GM18951 (cell line): ENCODE measurements around the gene ALOX5.
"Not testable (repeated sequence)": the region's sequence is repeated elsewhere in the genome, so short reads cannot be mapped to it uniquely, and the experiment has no call there.

ENCODE experiments used
- POLR2A ChIP-seq: IDR thresholded peaks from 4 replicates; pipeline ENCODE4 v1.6.1; 2011; ENCODE audit warnings: mild to moderate bottlenecking; ENCODE audit not compliant: insufficient read length, insufficient read depth; ENCODE audit errors: extremely low read depth
- in situ Hi-C: fragments of 300-500 bp; cut with MboI; formaldehyde crosslinking; loops from one replicate; pipeline ENCODE4 v1.12.0; 2022; ENCODE audit warnings: low sequenced_read_pairs, mixed read lengths, inconsistent platforms; ENCODE audit not compliant: unreplicated experiment

Gene ALOX5

GRCh38 chr10:45379891-45380540 is 6.0 kb downstream of the ALOX5 start:
- TF ChIP-seq POLR2A: no peak
- in situ Hi-C loops: no loop called here

GRCh38 chr10:45380903-45381620 is 7.0 kb downstream of the ALOX5 start:
- in situ Hi-C loops: no loop called here
- no peak for TF ChIP-seq POLR2A

DNA sequence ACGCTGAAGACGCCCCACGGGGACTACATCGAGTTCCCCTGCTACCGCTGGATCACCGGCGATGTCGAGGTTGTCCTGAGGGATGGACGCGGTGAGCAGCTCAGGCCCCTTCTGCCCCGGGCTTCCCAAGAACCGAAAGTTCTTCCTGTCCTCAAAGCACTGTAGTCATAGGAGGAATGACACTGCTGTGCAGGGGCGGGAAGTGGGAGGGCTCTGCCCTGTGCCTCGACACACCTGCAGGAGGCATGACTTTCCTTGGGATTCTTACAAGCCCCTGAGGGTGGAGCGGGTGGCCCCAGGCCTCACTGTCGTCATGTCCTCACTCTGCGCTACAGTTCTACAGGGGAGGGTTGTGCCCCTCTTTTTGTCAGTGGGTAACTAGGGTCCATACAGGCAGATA is 8.6 kb downstream of the ALOX5 start:
- in situ Hi-C loops: no loop called here
- TF ChIP-seq POLR2A: no peak

- in situ Hi-C loops: no loop called here
- no peak for TF ChIP-seq POLR2A
These were observed 9.8 kb downstream of the ALOX5 start for GRCh38 chr10:45383682-45384330.

DNA sequence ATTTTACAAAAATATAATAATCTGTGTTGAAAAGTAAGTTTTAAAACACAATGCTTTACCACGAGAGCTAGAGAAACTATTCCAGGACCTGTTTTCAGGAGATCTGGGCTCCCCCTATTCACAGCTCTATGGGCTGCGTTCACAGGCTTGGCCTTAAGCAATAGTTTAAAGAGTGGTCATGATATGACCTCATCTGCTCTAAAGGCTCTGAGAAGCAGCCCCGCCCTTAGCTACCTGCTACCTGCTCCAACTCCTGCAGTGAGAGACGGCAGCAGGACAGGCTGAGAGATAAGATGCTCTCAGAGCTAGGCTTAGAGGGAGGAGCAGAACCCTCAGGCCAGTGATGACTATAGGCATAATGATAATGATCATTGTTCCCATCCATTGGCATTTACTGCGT is 12.6 kb downstream of the ALOX5 start:
- in situ Hi-C loops: no loop called here
- TF ChIP-seq POLR2A: no peak

- in situ Hi-C loops: no loop called here
- TF ChIP-seq POLR2A: no peak
These were observed 13.3 kb downstream of the ALOX5 start for GRCh38 chr10:45387096-45387893.

DNA sequence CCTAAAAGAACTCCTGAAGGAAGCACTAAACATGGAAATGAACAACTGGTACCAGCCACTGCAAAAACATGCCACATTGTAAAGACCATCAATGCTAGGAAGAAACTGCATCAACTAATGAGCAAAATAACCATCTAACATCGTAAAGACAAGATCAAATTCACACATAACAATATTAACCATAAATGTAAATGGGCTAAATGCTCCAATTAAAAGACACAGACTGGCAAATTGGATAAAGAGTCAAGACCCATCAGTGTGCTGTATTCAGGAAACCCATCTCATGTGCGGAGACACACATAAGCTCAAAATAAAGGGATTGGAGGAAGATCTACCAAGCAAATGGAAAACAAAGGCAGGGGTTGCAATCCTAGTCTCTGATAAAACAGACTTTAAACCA is 15.7 kb downstream of the ALOX5 start:
- in situ Hi-C loops: not testable (repeated sequence)

- in situ Hi-C loops: not testable (repeated sequence)
These were observed 17.6 kb downstream of the ALOX5 start for GRCh38 chr10:45391636-45392035.

- in situ Hi-C loops: no loop called here
- TF ChIP-seq POLR2A: no peak
These were observed 21.5 kb downstream of the ALOX5 start for GRCh38 chr10:45395554-45395953.

DNA sequence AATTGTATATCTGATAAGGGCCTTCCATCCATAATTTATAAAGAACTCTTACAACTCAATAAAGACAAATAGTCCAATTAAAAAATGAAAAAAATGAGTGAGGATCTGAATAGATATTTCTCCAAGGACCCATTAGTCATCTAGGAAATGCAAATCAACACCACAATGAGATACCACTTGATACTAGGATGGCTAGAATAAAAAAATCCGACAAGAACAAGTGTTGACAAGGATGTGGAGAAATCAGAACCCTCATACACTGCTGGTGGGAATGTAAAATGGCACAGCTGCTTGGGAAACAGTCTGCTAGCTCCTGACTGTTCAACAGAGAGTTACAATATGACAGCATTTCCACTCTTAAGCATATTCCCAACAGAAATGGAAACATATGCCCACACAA is 24.6 kb downstream of the ALOX5 start:
- in situ Hi-C loops: no loop called here
- TF ChIP-seq POLR2A: no peak

DNA sequence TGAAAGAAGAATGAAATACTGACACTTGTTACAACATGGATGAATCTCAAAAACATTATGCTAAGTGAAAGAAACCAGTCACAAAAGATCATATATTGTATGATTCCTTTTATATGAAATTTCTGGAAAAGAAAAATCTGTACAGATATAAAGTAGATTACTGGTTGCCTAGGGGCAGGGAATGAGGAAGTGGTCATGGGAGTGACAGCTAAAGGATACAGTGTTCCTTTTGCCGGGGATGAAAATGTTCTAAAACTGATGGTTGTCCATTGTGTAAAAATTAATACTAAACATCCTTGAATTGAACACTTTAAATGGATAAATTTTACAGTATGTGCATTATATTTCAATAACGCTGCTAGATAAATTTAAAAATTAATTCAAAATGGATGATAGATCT is 25.1 kb downstream of the ALOX5 start:
- in situ Hi-C loops: no loop called here
- no peak for TF ChIP-seq POLR2A

DNA sequence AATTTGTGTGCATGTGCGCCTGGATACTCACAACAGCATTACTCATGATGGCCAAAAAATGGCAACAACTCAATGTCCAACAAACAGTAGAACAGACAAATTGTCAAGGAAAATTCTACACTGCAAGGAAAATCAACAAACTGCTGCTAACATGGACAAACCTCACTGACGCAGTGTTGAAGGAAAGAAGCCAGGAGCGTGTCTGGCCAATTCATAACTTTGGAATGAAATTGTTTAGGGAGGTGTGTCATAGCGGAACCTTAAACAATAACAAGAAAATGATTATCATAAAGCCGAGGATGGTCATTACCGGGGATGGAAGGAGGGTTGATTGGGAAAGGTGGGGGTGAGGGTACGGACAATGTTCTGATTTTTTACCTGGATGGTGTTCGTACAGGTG is 29.1 kb downstream of the ALOX5 start:
- in situ Hi-C loops: no loop called here
- TF ChIP-seq POLR2A: no peak

GRCh38 chr10:45404087-45404769 is 30.2 kb downstream of the ALOX5 start:
- in situ Hi-C loops: no loop called here

More at GRCh38 chr10:45404087-45404769, 30.2 kb downstream of the ALOX5 start:
- no peak for TF ChIP-seq POLR2A
